ENCODE data around the gene BAIAP3.

DNA sequence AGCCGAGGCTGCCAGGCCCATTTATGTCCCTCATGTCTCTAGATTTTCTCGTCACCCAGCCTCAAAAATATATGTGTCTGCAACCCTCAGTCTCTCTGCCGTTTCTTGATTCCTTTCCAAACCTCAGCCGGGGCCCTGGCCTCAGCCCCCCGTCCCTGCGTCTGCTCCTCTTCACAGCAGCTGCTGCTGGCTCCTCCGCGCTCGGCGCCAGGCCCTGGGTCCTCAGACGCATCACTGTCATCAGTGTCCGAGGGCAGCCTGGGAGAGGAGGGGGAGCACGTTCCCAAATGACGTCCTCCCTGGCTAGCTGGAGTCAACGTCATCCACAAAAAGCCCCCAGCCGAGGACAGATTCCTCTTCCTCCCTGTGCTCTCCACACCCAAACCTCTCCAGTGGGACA lies 15.9 kb downstream of the BAIAP3 start:
- no peak for TF ChIP-seq POLR2A (IDR thresholded peaks at IDR 0.05)
- TF ChIP-seq, protein P1, sequence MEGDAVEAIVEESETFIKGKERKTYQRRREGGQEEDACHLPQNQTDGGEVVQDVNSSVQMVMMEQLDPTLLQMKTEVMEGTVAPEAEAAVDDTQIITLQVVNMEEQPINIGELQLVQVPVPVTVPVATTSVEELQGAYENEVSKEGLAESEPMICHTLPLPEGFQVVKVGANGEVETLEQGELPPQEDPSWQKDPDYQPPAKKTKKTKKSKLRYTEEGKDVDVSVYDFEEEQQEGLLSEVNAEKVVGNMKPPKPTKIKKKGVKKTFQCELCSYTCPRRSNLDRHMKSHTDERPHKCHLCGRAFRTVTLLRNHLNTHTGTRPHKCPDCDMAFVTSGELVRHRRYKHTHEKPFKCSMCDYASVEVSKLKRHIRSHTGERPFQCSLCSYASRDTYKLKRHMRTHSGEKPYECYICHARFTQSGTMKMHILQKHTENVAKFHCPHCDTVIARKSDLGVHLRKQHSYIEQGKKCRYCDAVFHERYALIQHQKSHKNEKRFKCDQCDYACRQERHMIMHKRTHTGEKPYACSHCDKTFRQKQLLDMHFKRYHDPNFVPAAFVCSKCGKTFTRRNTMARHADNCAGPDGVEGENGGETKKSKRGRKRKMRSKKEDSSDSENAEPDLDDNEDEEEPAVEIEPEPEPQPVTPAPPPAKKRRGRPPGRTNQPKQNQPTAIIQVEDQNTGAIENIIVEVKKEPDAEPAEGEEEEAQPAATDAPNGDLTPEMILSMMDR (IDR thresholded peaks at IDR 0.05): no peak
